GM23338 (cell line): ENCODE measurements around the gene HYAL1. TPM values are rescaled to one million over a fixed set of nuclear protein-coding genes. Genes with fewer than 3 reads are reported as not detected.
A peak's percentile ranks its signal among the peaks of the same experiment; 100 is the strongest.

ENCODE experiments used
- ATAC-seq: fragments of 200-7000 bp; cut with Tn5 transposase; 3 replicates; pipeline ENCODE4 v1.9.1; 2020
- DNase-seq: peaks from one replicate; pipeline ENCODE4 v3.0.0-alpha.2; 2015; ENCODE audit warnings: low spot score
- H2AFZ ChIP-seq: fragments of 200-600 bp; sonication (generic); 2 replicates; pipeline ENCODE4 v1.8.0; 2016; ENCODE audit warnings: antibody characterized with exemption, mild to moderate bottlenecking, moderate library complexity
- H3F3A ChIP-seq: fragments of 200-600 bp; sonication (generic); replicated peaks from 2 replicates; pipeline ENCODE4 v1.8.0; 2017; ENCODE audit warnings: antibody characterized with exemption, mixed run types, low read depth
- H3K27ac ChIP-seq: fragments of 200-600 bp; sonication (generic); 2 replicates; pipeline ENCODE4 v1.6.1; 2016; ENCODE audit warnings: low read depth
- H3K27me3 ChIP-seq: fragments of 200-600 bp; sonication (generic); 2 replicates; pipeline ENCODE4 v1.8.0; 2016; ENCODE audit warnings: mild to moderate bottlenecking, mixed run types, moderate library complexity; ENCODE audit not compliant: insufficient read depth
- H3K36me3 ChIP-seq: fragments of 200-600 bp; sonication (generic); 2 replicates; pipeline ENCODE4 v1.8.0; 2016; ENCODE audit warnings: mild to moderate bottlenecking; ENCODE audit not compliant: insufficient read depth
- H3K4me1 ChIP-seq: fragments of 200-600 bp; sonication (generic); 2 replicates; pipeline ENCODE4 v1.8.0; 2016; ENCODE audit warnings: mild to moderate bottlenecking, moderate library complexity; ENCODE audit not compliant: insufficient read depth
- H3K4me2 ChIP-seq: fragments of 200-600 bp; sonication (generic); 2 replicates; pipeline ENCODE4 v1.7.1; 2017; ENCODE audit warnings: mixed run types
- H3K4me3 ChIP-seq: fragments of 200-600 bp; sonication (generic); 2 replicates; pipeline ENCODE4 v1.6.1; 2016; ENCODE audit warnings: mixed run types
- H3K79me2 ChIP-seq: fragments of 200-600 bp; sonication (generic); replicated peaks from 2 replicates; pipeline ENCODE4 v1.8.0; 2017; ENCODE audit warnings: mild to moderate bottlenecking; ENCODE audit not compliant: insufficient read depth
- H3K9me2 ChIP-seq: fragments of 200-600 bp; sonication (generic); 2 replicates; pipeline ENCODE4 v1.8.0; 2017; ENCODE audit not compliant: insufficient read depth
- H4K20me1 ChIP-seq: fragments of 200-600 bp; sonication (generic); replicated peaks from 2 replicates; pipeline ENCODE4 v1.8.0; 2017; ENCODE audit warnings: mild to moderate bottlenecking; ENCODE audit not compliant: insufficient read depth
- H3K27ac Mint-ChIP-seq: 2 replicates; pipeline ENCODE4 v1.8.0; 2020; ENCODE audit warnings: inconsistent platforms, mild to moderate bottlenecking, moderate library complexity, mixed read lengths
- H3K27me3 Mint-ChIP-seq: 3 replicates; pipeline ENCODE4 v1.8.0; 2022; ENCODE audit warnings: low read depth, mild to moderate bottlenecking, moderate library complexity, mixed read lengths, inconsistent platforms; ENCODE audit not compliant: insufficient read depth, poor library complexity
- H3K36me3 Mint-ChIP-seq: 3 replicates; pipeline ENCODE4 v1.8.0; 2021; ENCODE audit warnings: low read depth, mild to moderate bottlenecking, inconsistent platforms, moderate library complexity, mixed read lengths
- H3K4me1 Mint-ChIP-seq: 3 replicates; pipeline ENCODE4 v1.8.0; 2020; ENCODE audit warnings: mild to moderate bottlenecking, inconsistent platforms, mixed read lengths
- H3K4me3 Mint-ChIP-seq: 3 replicates; pipeline ENCODE4 v1.8.0; 2021; ENCODE audit warnings: moderate library complexity, mild to moderate bottlenecking, inconsistent platforms, mixed read lengths
- H3K9me3 Mint-ChIP-seq: 3 replicates; pipeline ENCODE4 v1.8.0; 2020; ENCODE audit warnings: moderate library complexity, mild to moderate bottlenecking, inconsistent platforms, mixed read lengths
- EZH2 ChIP-seq: fragments of 200-600 bp; sonication (generic); IDR thresholded peaks from one replicate; pipeline ENCODE4 v1.8.0; 2017; ENCODE audit warnings: antibody characterized with exemption, mild to moderate bottlenecking, low read depth; ENCODE audit not compliant: unreplicated experiment
- JUNB ChIP-seq: IDR thresholded peaks from one replicate; pipeline ENCODE4 v1.6.1; 2016; ENCODE audit warnings: antibody characterized with exemption; ENCODE audit not compliant: unreplicated experiment
- NANOG ChIP-seq: IDR thresholded peaks from 2 replicates; pipeline ENCODE4 v1.6.1; 2016; ENCODE audit warnings: antibody characterized with exemption, borderline replicate concordance
- POLR2AphosphoS5 ChIP-seq: IDR thresholded peaks from 2 replicates; pipeline ENCODE4 v1.6.1; 2016; ENCODE audit warnings: antibody characterized with exemption, low read depth
- STAT1 ChIP-seq: IDR thresholded peaks from one replicate; pipeline ENCODE4 v1.6.1; 2016; ENCODE audit warnings: antibody characterized with exemption; ENCODE audit not compliant: unreplicated experiment
- ZNF114 ChIP-seq: fragments of 250-450 bp; sonication (Bioruptor Pico); IDR thresholded peaks from 2 replicates; pipeline ENCODE4 v1.5.0; 2020; ENCODE audit warnings: mild to moderate bottlenecking, moderate library complexity
- polyA plus RNA-seq: library from polyadenylated mRNA; unstranded; fragments of >200 nt; fragmentation: Nextera tagmentation; extraction: Ambion mirVana; gene quantifications from 2 replicates; pipeline ENCODE4 v1.2.1, GENCODE V29; 2016
- total RNA-seq: library from RNA; depleted of rRNA; stranded (reverse); fragments of >200 nt; shearing (Covaris generic); gene quantifications from 2 replicates; pipeline ENCODE4 v1.2.3, GENCODE V29; 2014
- TF ChIP-seq, protein P1 (sequence below): fragments of 250-450 bp; sonication (Bioruptor Pico); IDR thresholded peaks from 2 replicates; pipeline ENCODE4 v1.5.0; 2020; ENCODE audit warnings: mild to moderate bottlenecking, moderate library complexity

HYAL1 gene
- total and polyA plus RNA-seq, 2 experiments from 2014 or later: 2.1 to 5.0 TPM

DNA sequence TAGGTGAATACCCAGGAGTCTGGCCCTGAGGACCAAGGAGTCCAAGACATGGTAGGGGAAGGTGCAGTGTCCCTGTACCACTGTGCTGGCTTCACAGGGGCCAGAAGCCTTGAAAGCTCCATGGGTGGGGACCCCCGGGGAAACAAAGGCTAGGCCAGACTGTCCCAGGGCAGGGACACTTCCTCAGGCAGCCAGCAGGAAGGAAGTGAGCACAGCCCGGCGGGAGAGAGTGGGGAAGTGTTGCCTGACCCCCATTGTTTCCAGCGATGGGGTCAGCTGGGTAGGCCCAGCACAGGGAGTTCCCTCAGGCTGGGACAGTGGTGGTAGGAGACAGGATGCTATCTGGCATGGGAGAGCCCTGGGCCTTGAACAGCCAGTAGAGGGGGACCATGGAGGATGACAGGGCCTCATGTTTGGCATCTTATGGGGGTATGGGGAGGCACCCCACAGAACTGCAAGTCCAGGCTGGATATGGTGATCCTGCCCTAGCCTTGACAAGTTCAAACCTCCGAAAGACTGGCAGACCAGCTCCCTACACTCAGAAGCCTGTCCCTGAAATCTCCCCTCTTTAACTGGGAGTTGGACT is 20.3 kb upstream of the HYAL1 start:
- Histone ChIP-seq H3K27ac (no peak overlapping the region), H3K36me3 (peaks cover 8% of the 10 kb centered on the region), H3K4me1 (peaks cover 24% of the 10 kb centered on the region), H3K4me3 (no peak overlapping the region), H3K79me2 (peaks cover 34% of the 10 kb centered on the region), H3K4me2 (peak overlapping the region; percentile 99; the same call in 1 of the 2 replicates), H3F3A (peaks cover 28% of the 10 kb centered on the region; the same call in 1 of the 2 replicates), H3K27me3 (no peaks in the 10 kb centered on the region), H4K20me1 (peaks cover 13% of the 10 kb centered on the region; the same call in 1 of the 2 replicates), H2AFZ (no peak overlapping the region), H3K9me2 (no peaks in the 10 kb centered on the region)
- Mint-ChIP-seq H3K4me3 (no peak overlapping the region; the same call in 1 of the 3 replicates), H3K36me3 (peaks cover 32% of the 10 kb centered on the region), H3K27ac (no peak overlapping the region), H3K9me3 (no peaks in the 10 kb centered on the region), H3K27me3 (peaks cover 16% of the 10 kb centered on the region), H3K4me1 (peaks cover 46% of the 10 kb centered on the region)
- DNase-seq (no peak), ATAC-seq (no peak)
- TF ChIP-seq STAT1: no peak
- no peak for TF ChIP-seq ZNF114 (CRISPR knock-in tag)
- TF ChIP-seq EZH2: no peak
- TF ChIP-seq, protein P1, sequence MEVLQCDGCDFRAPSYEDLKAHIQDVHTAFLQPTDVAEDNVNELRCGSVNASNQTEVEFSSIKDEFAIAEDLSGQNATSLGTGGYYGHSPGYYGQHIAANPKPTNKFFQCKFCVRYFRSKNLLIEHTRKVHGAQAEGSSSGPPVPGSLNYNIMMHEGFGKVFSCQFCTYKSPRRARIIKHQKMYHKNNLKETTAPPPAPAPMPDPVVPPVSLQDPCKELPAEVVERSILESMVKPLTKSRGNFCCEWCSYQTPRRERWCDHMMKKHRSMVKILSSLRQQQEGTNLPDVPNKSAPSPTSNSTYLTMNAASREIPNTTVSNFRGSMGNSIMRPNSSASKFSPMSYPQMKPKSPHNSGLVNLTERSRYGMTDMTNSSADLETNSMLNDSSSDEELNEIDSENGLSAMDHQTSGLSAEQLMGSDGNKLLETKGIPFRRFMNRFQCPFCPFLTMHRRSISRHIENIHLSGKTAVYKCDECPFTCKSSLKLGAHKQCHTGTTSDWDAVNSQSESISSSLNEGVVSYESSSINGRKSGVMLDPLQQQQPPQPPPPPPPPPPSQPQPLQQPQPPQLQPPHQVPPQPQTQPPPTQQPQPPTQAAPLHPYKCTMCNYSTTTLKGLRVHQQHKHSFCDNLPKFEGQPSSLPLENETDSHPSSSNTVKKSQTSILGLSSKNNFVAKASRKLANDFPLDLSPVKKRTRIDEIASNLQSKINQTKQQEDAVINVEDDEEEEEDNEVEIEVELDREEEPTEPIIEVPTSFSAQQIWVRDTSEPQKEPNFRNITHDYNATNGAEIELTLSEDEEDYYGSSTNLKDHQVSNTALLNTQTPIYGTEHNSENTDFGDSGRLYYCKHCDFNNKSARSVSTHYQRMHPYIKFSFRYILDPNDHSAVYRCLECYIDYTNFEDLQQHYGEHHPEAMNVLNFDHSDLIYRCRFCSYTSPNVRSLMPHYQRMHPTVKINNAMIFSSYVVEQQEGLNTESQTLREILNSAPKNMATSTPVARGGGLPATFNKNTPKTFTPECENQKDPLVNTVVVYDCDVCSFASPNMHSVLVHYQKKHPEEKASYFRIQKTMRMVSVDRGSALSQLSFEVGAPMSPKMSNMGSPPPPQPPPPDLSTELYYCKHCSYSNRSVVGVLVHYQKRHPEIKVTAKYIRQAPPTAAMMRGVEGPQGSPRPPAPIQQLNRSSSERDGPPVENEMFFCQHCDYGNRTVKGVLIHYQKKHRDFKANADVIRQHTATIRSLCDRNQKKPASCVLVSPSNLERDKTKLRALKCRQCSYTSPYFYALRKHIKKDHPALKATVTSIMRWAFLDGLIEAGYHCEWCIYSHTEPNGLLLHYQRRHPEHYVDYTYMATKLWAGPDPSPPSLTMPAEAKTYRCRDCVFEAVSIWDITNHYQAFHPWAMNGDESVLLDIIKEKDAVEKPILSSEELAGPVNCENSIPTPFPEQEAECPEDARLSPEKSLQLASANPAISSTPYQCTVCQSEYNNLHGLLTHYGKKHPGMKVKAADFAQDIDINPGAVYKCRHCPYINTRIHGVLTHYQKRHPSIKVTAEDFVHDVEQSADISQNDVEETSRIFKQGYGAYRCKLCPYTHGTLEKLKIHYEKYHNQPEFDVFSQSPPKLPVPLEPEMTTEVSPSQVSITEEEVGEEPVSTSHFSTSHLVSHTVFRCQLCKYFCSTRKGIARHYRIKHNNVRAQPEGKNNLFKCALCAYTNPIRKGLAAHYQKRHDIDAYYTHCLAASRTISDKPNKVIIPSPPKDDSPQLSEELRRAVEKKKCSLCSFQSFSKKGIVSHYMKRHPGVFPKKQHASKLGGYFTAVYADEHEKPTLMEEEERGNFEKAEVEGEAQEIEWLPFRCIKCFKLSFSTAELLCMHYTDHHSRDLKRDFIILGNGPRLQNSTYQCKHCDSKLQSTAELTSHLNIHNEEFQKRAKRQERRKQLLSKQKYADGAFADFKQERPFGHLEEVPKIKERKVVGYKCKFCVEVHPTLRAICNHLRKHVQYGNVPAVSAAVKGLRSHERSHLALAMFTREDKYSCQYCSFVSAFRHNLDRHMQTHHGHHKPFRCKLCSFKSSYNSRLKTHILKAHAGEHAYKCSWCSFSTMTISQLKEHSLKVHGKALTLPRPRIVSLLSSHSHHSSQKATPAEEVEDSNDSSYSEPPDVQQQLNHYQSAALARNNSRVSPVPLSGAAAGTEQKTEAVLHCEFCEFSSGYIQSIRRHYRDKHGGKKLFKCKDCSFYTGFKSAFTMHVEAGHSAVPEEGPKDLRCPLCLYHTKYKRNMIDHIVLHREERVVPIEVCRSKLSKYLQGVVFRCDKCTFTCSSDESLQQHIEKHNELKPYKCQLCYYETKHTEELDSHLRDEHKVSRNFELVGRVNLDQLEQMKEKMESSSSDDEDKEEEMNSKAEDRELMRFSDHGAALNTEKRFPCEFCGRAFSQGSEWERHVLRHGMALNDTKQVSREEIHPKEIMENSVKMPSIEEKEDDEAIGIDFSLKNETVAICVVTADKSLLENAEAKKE: no peak
- no peak for TF ChIP-seq JUNB
- TF ChIP-seq NANOG: no peak
- TF ChIP-seq POLR2AphosphoS5: no peak
